ENCODE data around the gene SH3RF3. TPM values are rescaled to one million over a fixed set of nuclear protein-coding genes. Genes with fewer than 3 reads are reported as not detected.

The SH3RF3 gene
- total and polyA plus RNA-seq, 4 donors = 2.9 to 9.7 (median 8.6) TPM

DNA sequence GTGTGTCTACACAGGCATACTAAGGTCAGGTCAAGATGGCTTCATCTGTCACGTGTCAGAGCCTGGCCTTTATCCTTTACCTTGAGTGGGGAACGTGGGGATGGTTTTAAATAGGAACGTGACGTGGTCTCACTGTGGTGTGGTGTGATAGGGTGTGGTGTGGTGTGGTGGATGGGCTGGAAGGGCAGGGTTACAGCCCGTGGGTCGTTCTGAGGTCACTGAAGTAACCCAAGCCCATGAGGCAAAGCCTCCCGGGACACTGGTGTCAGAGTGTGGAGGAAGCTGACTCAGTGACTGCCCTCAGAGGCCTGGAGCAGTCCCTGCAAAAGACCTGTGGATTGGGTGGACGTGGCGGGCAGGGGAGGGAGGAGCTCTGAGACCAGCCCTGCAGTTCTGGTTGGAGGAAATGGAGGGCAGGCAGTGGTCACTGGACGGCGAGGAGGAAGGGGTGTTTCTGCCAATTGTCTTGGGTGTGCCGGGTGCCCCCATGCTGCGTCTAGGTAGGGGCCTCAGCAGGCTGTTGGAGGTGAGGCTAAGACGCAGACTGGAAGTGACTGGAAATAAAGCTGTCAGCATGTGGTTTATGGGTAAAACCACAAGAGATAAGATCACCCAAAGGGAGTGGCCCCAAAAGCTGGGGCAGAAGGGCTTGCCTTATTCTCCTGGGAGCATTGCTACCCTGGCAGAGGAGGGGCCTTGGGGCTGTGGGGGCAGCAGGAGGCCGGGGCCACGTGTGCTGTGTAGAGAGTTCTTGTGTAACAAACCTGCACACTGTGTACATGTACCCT lies 84.8 kb downstream of the SH3RF3 start:
- Histone ChIP-seq H3K36me3 (ENCODE audit: control insufficient read depth in 4 of 4, insufficient read depth in 4 of 4, low read length in 4 of 4) (no peaks in the 10 kb centered on the region), H3K4me1 (ENCODE audit: control insufficient read depth in 5 of 5, insufficient read depth in 5 of 5, low read length in 5 of 5) (peaks cover 0 to 24% (median 8%) of the 10 kb centered on the region in 5 donors), H3K27ac (ENCODE audit: low read depth in 1 of 2, low read length in 1 of 2) (peak overlapping the region in 1 of 2 donors; percentile 7), H3K9ac (ENCODE audit: insufficient read depth in 1 of 2, low read length in 2 of 2) (no peak overlapping the region), H3K9me3 (ENCODE audit: control insufficient read depth in 4 of 4, insufficient read depth in 3 of 4, low read length in 3 of 4) (no peaks in the 10 kb centered on the region), H3K27me3 (ENCODE audit: control insufficient read depth in 3 of 3, insufficient read depth in 3 of 3, low read length in 2 of 3) (no peaks in the 10 kb centered on the region), H3K4me3 (no peak overlapping the region)
- TF ChIP-seq, protein P1, sequence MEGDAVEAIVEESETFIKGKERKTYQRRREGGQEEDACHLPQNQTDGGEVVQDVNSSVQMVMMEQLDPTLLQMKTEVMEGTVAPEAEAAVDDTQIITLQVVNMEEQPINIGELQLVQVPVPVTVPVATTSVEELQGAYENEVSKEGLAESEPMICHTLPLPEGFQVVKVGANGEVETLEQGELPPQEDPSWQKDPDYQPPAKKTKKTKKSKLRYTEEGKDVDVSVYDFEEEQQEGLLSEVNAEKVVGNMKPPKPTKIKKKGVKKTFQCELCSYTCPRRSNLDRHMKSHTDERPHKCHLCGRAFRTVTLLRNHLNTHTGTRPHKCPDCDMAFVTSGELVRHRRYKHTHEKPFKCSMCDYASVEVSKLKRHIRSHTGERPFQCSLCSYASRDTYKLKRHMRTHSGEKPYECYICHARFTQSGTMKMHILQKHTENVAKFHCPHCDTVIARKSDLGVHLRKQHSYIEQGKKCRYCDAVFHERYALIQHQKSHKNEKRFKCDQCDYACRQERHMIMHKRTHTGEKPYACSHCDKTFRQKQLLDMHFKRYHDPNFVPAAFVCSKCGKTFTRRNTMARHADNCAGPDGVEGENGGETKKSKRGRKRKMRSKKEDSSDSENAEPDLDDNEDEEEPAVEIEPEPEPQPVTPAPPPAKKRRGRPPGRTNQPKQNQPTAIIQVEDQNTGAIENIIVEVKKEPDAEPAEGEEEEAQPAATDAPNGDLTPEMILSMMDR (IDR thresholded peaks at IDR 0.05; ENCODE audit: control extremely low read depth, extremely low read depth) = no peak
- DNase-seq (no peak), ATAC-seq (ENCODE audit: insufficient read depth, low FRiP score) (peak; percentile 20)
- WGBS, 2 donors = 28 to 50% methylated on average over 16 of the region's 16 CpGs

DNA sequence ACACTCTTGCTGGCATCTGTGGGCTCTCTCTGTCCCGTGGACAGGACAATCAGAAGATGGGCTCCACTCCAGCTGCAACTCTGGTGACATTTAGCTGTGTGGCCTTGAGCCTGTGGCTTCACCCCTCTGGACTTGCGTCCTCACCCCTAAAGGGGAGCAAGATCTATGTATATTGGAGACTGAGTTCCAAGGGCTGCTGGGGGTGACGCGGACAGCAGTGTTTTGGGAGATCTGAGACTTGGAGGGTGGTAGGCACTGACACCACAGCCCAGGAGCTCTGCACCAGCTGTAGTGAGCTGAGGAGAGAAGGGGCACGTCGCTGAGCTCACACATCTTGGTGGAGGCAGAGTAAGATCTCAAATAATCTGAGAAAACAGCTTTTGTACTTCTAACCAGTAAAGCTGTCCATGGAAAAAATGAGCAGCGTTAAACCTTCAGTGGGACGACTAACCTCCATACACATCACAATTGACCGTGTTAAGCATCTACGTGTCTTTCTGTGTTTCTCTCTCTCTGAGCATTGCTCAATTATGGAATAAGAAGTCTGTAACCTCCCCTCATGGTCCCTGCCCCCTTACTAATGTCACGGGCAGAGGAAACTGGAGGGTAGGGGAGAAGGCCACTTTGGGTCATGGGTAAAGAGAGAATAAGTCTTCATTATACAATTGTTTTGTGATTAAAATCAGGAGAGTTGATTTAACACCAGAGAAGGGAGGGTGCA lies 85.8 kb downstream of the SH3RF3 start:
- Histone ChIP-seq H3K4me3 (no peak overlapping the region), H3K27me3 (ENCODE audit: control insufficient read depth in 3 of 3, insufficient read depth in 3 of 3, low read length in 2 of 3) (no peaks in the 10 kb centered on the region), H3K9me3 (ENCODE audit: control insufficient read depth in 4 of 4, insufficient read depth in 3 of 4, low read length in 3 of 4) (no peaks in the 10 kb centered on the region), H3K4me1 (ENCODE audit: control insufficient read depth in 5 of 5, insufficient read depth in 5 of 5, low read length in 5 of 5) (peaks cover 0 to 25% (median 8%) of the 10 kb centered on the region in 5 donors), H3K9ac (ENCODE audit: insufficient read depth in 1 of 2, low read length in 2 of 2) (no peak overlapping the region), H3K27ac (ENCODE audit: low read depth in 1 of 2, low read length in 1 of 2) (no peak overlapping the region), H3K36me3 (ENCODE audit: control insufficient read depth in 4 of 4, insufficient read depth in 4 of 4, low read length in 4 of 4) (no peaks in the 10 kb centered on the region)
- 70 to 80% methylated on average over 11 of the region's 11 CpGs for WGBS, 2 donors
- TF ChIP-seq, protein P1 (IDR thresholded peaks at IDR 0.05; ENCODE audit: control extremely low read depth, extremely low read depth) = no peak
- no peak for DNase-seq
- ATAC-seq (ENCODE audit: insufficient read depth, low FRiP score) = no peak

DNA sequence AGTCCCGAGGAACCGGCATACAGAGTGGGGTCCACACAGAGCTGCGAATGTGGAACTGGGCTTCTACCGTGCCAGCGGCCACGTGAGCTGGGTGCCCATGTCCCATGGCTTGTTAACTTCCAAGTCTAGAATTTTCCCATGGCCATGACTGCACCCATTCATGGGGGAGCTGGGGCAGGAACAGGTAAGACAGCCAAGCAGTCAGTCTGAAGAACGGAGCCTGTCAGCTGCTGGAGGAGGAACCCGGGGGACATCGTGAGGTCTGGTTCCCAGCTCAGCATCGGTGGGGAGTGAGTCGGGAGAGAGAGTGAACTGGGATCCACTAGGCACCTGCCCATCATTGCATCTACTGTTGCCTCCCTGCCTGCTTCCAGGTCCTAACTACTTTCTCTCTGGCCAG lies 86.9 kb downstream of the SH3RF3 start:
- Histone ChIP-seq H3K36me3 (ENCODE audit: control insufficient read depth in 4 of 4, insufficient read depth in 4 of 4, low read length in 4 of 4) (no peaks in the 10 kb centered on the region), H3K27ac (ENCODE audit: low read depth in 1 of 2, low read length in 1 of 2) (no peak overlapping the region), H3K27me3 (ENCODE audit: control insufficient read depth in 3 of 3, insufficient read depth in 3 of 3, low read length in 2 of 3) (no peaks in the 10 kb centered on the region), H3K4me1 (ENCODE audit: control insufficient read depth in 5 of 5, insufficient read depth in 5 of 5, low read length in 5 of 5) (peaks cover 0 to 19% (median 6%) of the 10 kb centered on the region in 5 donors), H3K4me3 (no peak overlapping the region), H3K9me3 (ENCODE audit: control insufficient read depth in 4 of 4, insufficient read depth in 3 of 4, low read length in 3 of 4) (no peaks in the 10 kb centered on the region), H3K9ac (ENCODE audit: insufficient read depth in 1 of 2, low read length in 2 of 2) (no peak overlapping the region)
- TF ChIP-seq, protein P1 (IDR thresholded peaks at IDR 0.05; ENCODE audit: control extremely low read depth, extremely low read depth) = no peak
- DNase-seq (no peak), ATAC-seq (ENCODE audit: insufficient read depth, low FRiP score) (no peak)
- 95 to 96% methylated on average over 11 of the region's 11 CpGs for WGBS, 2 donors

Data from lung (tissue), 12 donors.